Thoracic aorta (tissue), 2 donors: Measurements from ENCODE around the gene ERC1. TPM values are rescaled to one million over a fixed set of nuclear protein-coding genes. Genes with fewer than 3 reads are reported as not detected.

Experiments used
- ATAC-seq: fragments of 150-250 bp; one replicate; pipeline ENCODE4 v1.8.0; 2017; ENCODE audit warnings: low read depth; ENCODE audit not compliant: insufficient number of reproducible peaks, low FRiP score
- DNase-seq: peaks from one replicate; pipeline ENCODE4 v3.0.0-alpha.2; 2020; ENCODE audit warnings: low spot score
- H3K27ac ChIP-seq, 2 donors: fragments of 200-600 bp; sonication (generic); 1 replicate in 1 of 2; 2 replicates in 1 of 2; pipeline ENCODE4 v1.5.1; 2016; ENCODE audit warnings: mild to moderate bottlenecking in 2 of 2, moderate library complexity in 2 of 2
- H3K27me3 ChIP-seq: fragments of 200-600 bp; sonication (generic); replicated peaks from 2 replicates; pipeline ENCODE4 v1.6.0; 2016; ENCODE audit warnings: mild to moderate bottlenecking; ENCODE audit not compliant: insufficient read depth
- H3K36me3 ChIP-seq: fragments of 200-600 bp; sonication (generic); one replicate; pipeline ENCODE4 v1.5.1; 2016
- H3K4me1 ChIP-seq, 2 donors: fragments of 200-600 bp; sonication (generic); 1 replicate in 1 of 2; 2 replicates in 1 of 2; pipeline versions ENCODE4 v1.5.1 to v1.6.0; 2016; ENCODE audit warnings: low read depth in 2 of 2, mild to moderate bottlenecking in 1 of 2; ENCODE audit not compliant: control insufficient read depth in 1 of 2
- H3K4me3 ChIP-seq: fragments of 200-600 bp; sonication (generic); 2 replicates; pipeline ENCODE4 v1.5.1; 2016; ENCODE audit warnings: mild to moderate bottlenecking
- H3K9me3 ChIP-seq: fragments of 200-600 bp; sonication (generic); 2 replicates; pipeline ENCODE4 v1.5.1; 2016
- CTCF ChIP-seq: fragments of 200-600 bp; sonication (generic); IDR thresholded peaks from one replicate; pipeline ENCODE4 v1.5.1; 2019; ENCODE audit warnings: antibody characterized with exemption
- total RNA-seq, 2 donors: library from RNA; depleted of rRNA; stranded (reverse); fragments of >200 nt; gene quantifications; one replicate each; pipeline versions ENCODE4 v1.1.0 to v1.2.3, GENCODE V29; 2016

ERC1 gene
- total RNA-seq, 2 donors from 2014 or later: 45.8 to 80.0 TPM

GRCh38 chr12:1519642-1520041 is 528.6 kb downstream of the ERC1 start:
- ATAC-seq: no peak
- no peak for TF ChIP-seq CTCF
- H3K36me3 ChIP-seq: no peaks in the 10 kb centered on the region

GRCh38 chr12:1523046-1523445 is 532.0 kb downstream of the ERC1 start:
- Histone ChIP-seq H3K9me3 (no peaks in the 10 kb centered on the region), H3K4me3 (no peak overlapping the region), H3K36me3 (no peaks in the 10 kb centered on the region), H3K27me3 (no peaks in the 10 kb centered on the region), H3K27ac (no peak overlapping the region), H3K4me1 (peaks cover 3 to 14% of the 10 kb centered on the region in 2 donors)
- ATAC-seq (no peak), DNase-seq (no peak)
- TF ChIP-seq CTCF: no peak

More at GRCh38 chr12:1519642-1520041, 528.6 kb downstream of the ERC1 start:
- H3K4me1 ChIP-seq: peaks cover 3 to 14% of the 10 kb centered on the region in 2 donors
- no peak overlapping the region for H3K27ac ChIP-seq
- no peak for DNase-seq
- H3K9me3 ChIP-seq: no peaks in the 10 kb centered on the region
- H3K27me3 ChIP-seq: no peaks in the 10 kb centered on the region
- H3K4me3 ChIP-seq: no peak overlapping the region

GRCh38 chr12:1523558-1524050 is 532.6 kb downstream of the ERC1 start:
- Histone ChIP-seq H3K4me1 (peaks cover 3 to 14% of the 10 kb centered on the region in 2 donors), H3K27me3 (no peaks in the 10 kb centered on the region), H3K9me3 (no peaks in the 10 kb centered on the region), H3K4me3 (no peak overlapping the region), H3K36me3 (no peaks in the 10 kb centered on the region), H3K27ac (no peak overlapping the region)
- no peak for DNase-seq
- TF ChIP-seq CTCF: no peak
- ATAC-seq: no peak

GRCh38 chr12:1525858-1526257 is 534.8 kb downstream of the ERC1 start:
- no peak for TF ChIP-seq CTCF
- H3K9me3 ChIP-seq: no peaks in the 10 kb centered on the region
- peaks cover 0 to 7% of the 10 kb centered on the region in 2 donors for H3K4me1 ChIP-seq
- DNase-seq (no peak), ATAC-seq (no peak)
- no peak overlapping the region for H3K4me3 ChIP-seq
- H3K27me3 ChIP-seq: peaks cover 11% of the 10 kb centered on the region
- H3K27ac ChIP-seq: no peak overlapping the region
- H3K36me3 ChIP-seq: no peaks in the 10 kb centered on the region

GRCh38 chr12:1527789-1528188 is 536.8 kb downstream of the ERC1 start:
- H3K4me1 ChIP-seq: peaks cover 0 to 14% of the 10 kb centered on the region in 2 donors
- no peak for ATAC-seq
- no peak overlapping the region for H3K27ac ChIP-seq
- no peak overlapping the region for H3K4me3 ChIP-seq
- DNase-seq: no peak
- no peaks in the 10 kb centered on the region for H3K9me3 ChIP-seq
- TF ChIP-seq CTCF: no peak
- no peaks in the 10 kb centered on the region for H3K36me3 ChIP-seq
- peaks cover 11% of the 10 kb centered on the region for H3K27me3 ChIP-seq
